Ectodermal cell (in vitro differentiated cells): ENCODE measurements around the gene DHPS.
"Not testable (repeated sequence)": the region's sequence is repeated elsewhere in the genome, so short reads cannot be mapped to it uniquely, and the experiment has no call there.

Source experiments
- H3K27ac ChIP-seq: 2 replicates; pipeline ENCODE4 v1.7.0; 2013; ENCODE audit warnings: mild to moderate bottlenecking, low read depth, low read length; ENCODE audit not compliant: insufficient read depth, poor library complexity, severe bottlenecking
- H3K27me3 ChIP-seq: 2 replicates; pipeline ENCODE4 v1.7.0; 2013; ENCODE audit warnings: mild to moderate bottlenecking, low read length; ENCODE audit not compliant: insufficient read depth, control insufficient read depth, poor library complexity, severe bottlenecking
- H3K36me3 ChIP-seq: one replicate; pipeline ENCODE4 v1.7.0; 2013; ENCODE audit warnings: low read length; ENCODE audit not compliant: control insufficient read depth, insufficient read depth
- H3K4me1 ChIP-seq: one replicate; pipeline ENCODE4 v1.7.0; 2013; ENCODE audit warnings: low read length; ENCODE audit not compliant: control insufficient read depth, insufficient read depth
- H3K4me3 ChIP-seq: 2 replicates; pipeline ENCODE4 v1.7.0; 2013; ENCODE audit warnings: low read depth, low read length, control low read depth; ENCODE audit not compliant: insufficient read depth
- H3K9me3 ChIP-seq: 2 replicates; pipeline ENCODE4 v1.7.0; 2013; ENCODE audit warnings: mild to moderate bottlenecking, low read length, moderate library complexity; ENCODE audit not compliant: control insufficient read depth
- WGBS, 2 experiments: methylation state at CpG; one replicate each; pipeline ENCODE4 v1.1.7; 2013; ENCODE audit warnings: missing lambda C conversion rate in 2 of 2; 5-methylcytosine and 5-hydroxymethylcytosine counted together

Gene DHPS

GRCh38 chr19:12694641-12695040 is 13.0 kb upstream of the DHPS start:
- H3K27ac ChIP-seq: no peak overlapping the region
- no peaks in the 10 kb centered on the region for H3K27me3 ChIP-seq
- H3K36me3 ChIP-seq: no peaks in the 10 kb centered on the region
- H3K9me3 ChIP-seq: no peaks in the 10 kb centered on the region
- H3K4me1 ChIP-seq: no peaks in the 10 kb centered on the region
- WGBS, 2 experiments: 94 to 97% methylated on average over 16 of the region's 16 CpGs
- H3K4me3 ChIP-seq: no peak overlapping the region

- Histone ChIP-seq H3K27ac (no peak overlapping the region), H3K4me3 (no peak overlapping the region), H3K27me3 (no peaks in the 10 kb centered on the region), H3K36me3 (no peaks in the 10 kb centered on the region), H3K4me1 (no peaks in the 10 kb centered on the region), H3K9me3 (no peaks in the 10 kb centered on the region)
- 91 to 92% methylated on average over 5 of the region's 5 CpGs for WGBS, 2 experiments
These were observed 11.3 kb upstream of the DHPS start for GRCh38 chr19:12692960-12693359.

- H3K27ac ChIP-seq: no peak overlapping the region
- no peaks in the 10 kb centered on the region for H3K4me1 ChIP-seq
- no peaks in the 10 kb centered on the region for H3K27me3 ChIP-seq
- no peaks in the 10 kb centered on the region for H3K36me3 ChIP-seq
- 93% methylated on average over 26 of the region's 26 CpGs for WGBS, 2 experiments
- H3K4me3 ChIP-seq: no peak overlapping the region
- H3K9me3 ChIP-seq: no peaks in the 10 kb centered on the region
These were observed 8.0 kb upstream of the DHPS start for GRCh38 chr19:12689581-12690216.

GRCh38 chr19:12689012-12689411 is 7.3 kb upstream of the DHPS start:
- H3K27ac ChIP-seq: no peak overlapping the region
- no peak overlapping the region for H3K4me3 ChIP-seq
- H3K4me1 ChIP-seq: no peaks in the 10 kb centered on the region
- H3K27me3 ChIP-seq: no peaks in the 10 kb centered on the region
- no peaks in the 10 kb centered on the region for H3K9me3 ChIP-seq
- H3K36me3 ChIP-seq: no peaks in the 10 kb centered on the region
- 94 to 95% methylated on average over 12 of the region's 12 CpGs for WGBS, 2 experiments

- Histone ChIP-seq H3K4me3 (no peak within 1 kb of the TSS), H3K36me3 (no peaks in the 10 kb centered on the region), H3K4me1 (no peaks in the 10 kb centered on the region), H3K27me3 (no peaks in the 10 kb centered on the region), H3K27ac (no peak within 1 kb of the TSS), H3K9me3 (no peaks in the 10 kb centered on the region)
- 90 to 91% methylated on average over 9 of the region's 9 CpGs for WGBS, 2 experiments
These were observed 6.0 kb upstream of the DHPS start, which contains the start of gene GNG14 for GRCh38 chr19:12687496-12688196. GNG14 (plus strand) TSS chr19:12687998; CDS start chr19:12688049, 51 bp downstream.

GRCh38 chr19:12685831-12686230 is 4.2 kb upstream of the DHPS start:
- Histone ChIP-seq H3K4me3 (no peak overlapping the region), H3K9me3 (no peaks in the 10 kb centered on the region), H3K4me1 (no peaks in the 10 kb centered on the region), H3K27ac (no peak overlapping the region), H3K36me3 (no peaks in the 10 kb centered on the region), H3K27me3 (no peaks in the 10 kb centered on the region)
- 90 to 91% methylated on average over 3 of the region's 3 CpGs for WGBS, 2 experiments

- Histone ChIP-seq H3K27me3 (no peaks in the 10 kb centered on the region), H3K27ac (no peak overlapping the region), H3K9me3 (no peaks in the 10 kb centered on the region), H3K36me3 (peaks cover 41% of the 10 kb centered on the region), H3K4me1 (no peaks in the 10 kb centered on the region), H3K4me3 (no peak overlapping the region)
- WGBS, 2 experiments: 97 to 99% methylated on average over 9 of the region's 9 CpGs
These were observed 1.6 kb downstream of the DHPS start for GRCh38 chr19:12680034-12680433.

GRCh38 chr19:12678039-12678438 is 3.6 kb downstream of the DHPS start:
- not testable (repeated sequence) for H3K4me1 ChIP-seq, H3K27me3 ChIP-seq
- 90 to 94% methylated on average over 5 of the region's 5 CpGs for WGBS, 2 experiments

GRCh38 chr19:12676928-12677327 is 4.8 kb downstream of the DHPS start:
- Histone ChIP-seq H3K36me3 (peaks cover 44% of the 10 kb centered on the region), H3K4me3 (no peak overlapping the region), H3K27ac (no peak overlapping the region), H3K4me1 (no peaks in the 10 kb centered on the region), H3K27me3 (no peaks in the 10 kb centered on the region), H3K9me3 (no peaks in the 10 kb centered on the region)
- WGBS, 2 experiments: 96% methylated on average over 12 of the region's 12 CpGs

More at GRCh38 chr19:12678039-12678438, 3.6 kb downstream of the DHPS start:
- H3K36me3 ChIP-seq: peaks cover 44% of the 10 kb centered on the region
- H3K27ac ChIP-seq, H3K4me3 ChIP-seq, H3K9me3 ChIP-seq: not testable (repeated sequence)

GRCh38 chr19:12676384-12676792 is 5.3 kb downstream of the DHPS start:
- peaks cover 44% of the 10 kb centered on the region for H3K36me3 ChIP-seq
- H3K9me3 ChIP-seq: no peaks in the 10 kb centered on the region
- H3K27ac ChIP-seq: no peak overlapping the region
- no peaks in the 10 kb centered on the region for H3K27me3 ChIP-seq
- H3K4me1 ChIP-seq: no peaks in the 10 kb centered on the region
- H3K4me3 ChIP-seq: no peak overlapping the region
- WGBS, 2 experiments: 28 to 38% methylated on average over 4 of the region's 4 CpGs
